ENCODE data around the gene CRK.
"Not testable (repeated sequence)": the region's sequence is repeated elsewhere in the genome, so short reads cannot be mapped to it uniquely, and the experiment has no call there.

CRK gene

DNA sequence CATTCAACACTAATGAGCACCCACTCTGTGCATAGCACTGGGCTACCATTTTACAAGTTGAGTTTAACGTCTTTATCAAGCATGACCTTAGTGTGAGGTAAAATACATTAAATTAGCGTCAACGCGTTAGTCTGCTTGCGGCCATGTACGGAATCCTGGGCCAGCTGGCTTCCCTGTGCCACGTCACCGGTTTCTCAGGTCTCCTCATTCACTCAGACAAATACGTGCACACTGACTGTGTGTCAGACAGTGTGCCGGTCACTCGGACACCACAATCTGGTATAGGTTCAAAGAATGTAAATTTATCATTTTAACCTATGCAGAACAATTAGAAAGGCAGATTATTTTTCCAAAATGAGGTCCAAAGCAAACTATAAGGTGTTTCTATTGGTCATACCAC is 34.6 kb downstream of the CRK start:
- no peak for DNase-seq (ENCODE audit: low read depth)

DNA sequence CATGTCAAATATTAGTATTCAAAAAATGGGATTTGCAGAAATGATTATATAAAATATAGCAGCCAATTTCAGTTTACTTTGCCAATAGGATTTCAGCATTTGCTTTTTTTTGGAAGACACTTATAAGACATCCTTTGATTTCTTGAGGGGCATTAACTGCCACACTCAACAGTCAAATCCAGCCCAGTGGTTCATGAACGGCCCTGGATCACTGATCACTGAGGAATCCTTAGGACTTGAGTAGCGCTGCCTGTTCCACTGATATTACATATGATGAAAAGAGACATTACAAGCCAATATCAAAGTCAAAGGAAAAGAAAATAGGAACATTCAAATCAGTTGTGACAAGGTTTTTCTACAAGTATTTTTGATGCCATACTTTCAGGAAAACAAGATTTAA is 35.1 kb downstream of the CRK start:
- DNase-seq (ENCODE audit: low read depth) = no peak

DNA sequence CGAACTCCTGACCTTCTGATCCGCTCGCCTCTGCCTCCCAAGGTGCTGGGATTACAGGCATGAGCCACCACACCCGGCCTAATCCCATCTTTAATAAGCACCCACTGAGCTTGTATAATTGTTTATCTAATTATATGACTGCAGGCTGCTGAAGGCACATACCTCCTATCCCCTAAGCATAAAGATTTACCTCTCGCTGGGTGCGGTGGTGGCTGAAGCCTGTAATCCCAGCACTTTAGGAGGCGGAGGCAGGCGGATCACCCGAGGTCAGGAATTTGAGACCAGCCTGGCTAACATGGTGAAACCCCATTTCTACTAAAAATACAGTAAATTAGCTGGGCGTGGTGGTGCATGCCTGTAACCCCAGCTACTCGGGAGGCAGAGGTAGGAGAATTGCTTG is 35.9 kb downstream of the CRK start:
- no peak for DNase-seq (ENCODE audit: low read depth)

DNA sequence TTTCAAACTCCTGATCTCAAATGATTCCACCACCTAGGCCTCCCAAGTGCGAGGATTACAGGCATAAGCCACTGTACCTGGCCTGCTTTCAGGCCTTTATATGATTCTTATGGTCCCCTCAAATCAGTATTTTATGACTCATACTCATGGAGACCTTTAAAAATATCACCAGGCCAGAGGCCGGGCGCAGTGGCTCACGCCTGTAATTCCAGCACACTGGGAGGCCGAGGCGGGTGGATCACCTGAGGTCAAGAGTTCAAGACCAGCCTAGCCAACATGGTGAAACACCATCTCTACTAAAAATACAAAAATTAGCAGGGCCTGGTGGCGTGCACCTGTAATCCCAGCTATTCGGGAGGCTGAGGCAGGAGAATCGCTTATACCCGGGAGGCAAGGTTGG is 37.6 kb downstream of the CRK start:
- not testable (repeated sequence) for DNase-seq (ENCODE audit: low read depth)

DNA sequence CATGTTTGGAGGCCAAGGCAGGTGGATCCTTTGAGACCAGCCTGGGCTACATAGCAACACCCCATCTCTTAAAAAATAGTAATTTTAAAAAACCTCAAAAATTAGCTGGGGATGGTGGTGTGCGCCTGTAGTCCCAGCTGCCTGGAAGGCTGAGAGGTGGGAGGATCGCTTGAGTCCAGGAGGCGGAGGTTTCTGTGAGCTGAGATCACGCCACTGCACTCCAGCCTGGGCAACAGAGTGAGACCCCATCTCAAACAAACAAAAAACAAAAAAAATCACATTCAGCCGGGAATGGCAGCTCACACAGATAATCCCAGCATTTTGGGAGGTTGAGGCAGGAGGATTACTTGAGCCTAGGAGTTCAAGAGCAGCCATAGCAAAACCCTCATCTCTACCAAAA is 39.6 kb downstream of the CRK start:
- no peak for DNase-seq (ENCODE audit: low read depth)

DNA sequence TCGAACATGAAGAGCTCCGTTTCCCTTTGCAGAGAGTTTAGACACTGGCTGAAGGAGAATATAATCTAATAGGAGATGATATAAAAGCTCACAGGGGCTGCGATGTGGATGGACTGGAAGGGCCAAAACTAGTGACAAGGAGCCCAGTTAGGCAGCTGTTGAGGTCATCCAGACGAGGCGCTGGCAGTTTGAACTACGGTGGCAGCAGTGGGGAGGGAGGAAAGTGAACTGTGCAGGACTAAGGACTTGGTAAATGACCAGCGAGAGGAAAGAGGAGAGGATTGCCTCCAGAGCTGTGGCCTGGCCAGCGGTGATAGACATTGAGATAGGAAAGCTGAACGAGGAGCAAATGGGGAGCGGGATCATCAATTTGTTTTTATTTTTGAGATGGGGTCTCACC is 41.4 kb downstream of the CRK start:
- DNase-seq (ENCODE audit: low read depth) = no peak

DNA sequence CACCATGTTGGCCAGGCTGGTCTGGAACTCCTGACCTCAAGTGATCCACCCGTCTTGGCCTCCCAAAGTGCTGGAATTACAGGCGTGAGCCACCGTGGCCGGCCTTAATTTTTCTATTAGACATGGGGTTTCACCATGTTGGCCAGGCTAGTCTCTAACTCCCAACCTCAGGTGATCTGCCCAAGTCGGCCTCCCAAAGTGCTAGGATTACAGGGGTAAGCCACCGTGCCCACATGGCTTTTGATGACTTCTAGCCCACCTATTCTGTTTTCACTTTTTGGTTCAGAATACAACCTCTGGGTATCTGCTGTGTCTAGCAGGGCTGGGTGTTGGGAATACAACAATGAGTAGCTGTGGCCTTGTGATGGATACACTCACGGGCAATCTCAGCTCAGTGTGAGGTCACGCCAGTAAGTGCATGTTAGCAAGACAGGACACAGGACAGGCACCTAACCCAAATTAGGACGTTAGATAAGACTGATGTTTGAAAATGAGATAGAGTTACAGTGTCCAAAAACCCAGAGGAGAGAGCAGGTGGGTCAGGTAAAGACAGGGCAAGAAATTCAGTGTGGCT is 41.9 kb downstream of the CRK start:
- no peak for DNase-seq (ENCODE audit: low read depth)

DNA sequence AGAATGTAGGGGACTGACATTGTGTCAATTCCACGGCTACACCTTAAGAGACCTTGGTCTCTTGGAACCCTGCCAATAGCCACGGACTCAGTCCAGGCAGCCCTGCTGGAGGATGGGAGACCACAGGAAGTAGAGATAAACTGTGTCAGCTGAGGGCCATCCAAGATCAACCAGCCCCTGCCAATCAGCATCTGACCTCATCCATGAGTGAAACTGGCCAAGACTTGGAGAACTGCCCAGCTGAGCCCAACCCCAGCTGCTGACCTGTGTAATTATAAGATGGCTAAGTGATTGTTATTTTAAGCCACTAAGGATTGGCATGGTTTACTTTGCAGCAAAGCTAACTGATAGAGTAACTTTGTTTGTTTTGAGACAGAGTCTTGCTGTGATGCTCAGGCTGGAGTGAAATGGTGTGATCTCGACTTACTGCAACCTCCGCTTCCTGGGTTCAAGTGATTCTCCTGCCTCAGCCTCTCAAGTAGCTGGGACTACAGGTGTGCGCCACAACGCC is 42.7 kb downstream of the CRK start:
- peak; percentile 54 for DNase-seq (ENCODE audit: low read depth)

DNA sequence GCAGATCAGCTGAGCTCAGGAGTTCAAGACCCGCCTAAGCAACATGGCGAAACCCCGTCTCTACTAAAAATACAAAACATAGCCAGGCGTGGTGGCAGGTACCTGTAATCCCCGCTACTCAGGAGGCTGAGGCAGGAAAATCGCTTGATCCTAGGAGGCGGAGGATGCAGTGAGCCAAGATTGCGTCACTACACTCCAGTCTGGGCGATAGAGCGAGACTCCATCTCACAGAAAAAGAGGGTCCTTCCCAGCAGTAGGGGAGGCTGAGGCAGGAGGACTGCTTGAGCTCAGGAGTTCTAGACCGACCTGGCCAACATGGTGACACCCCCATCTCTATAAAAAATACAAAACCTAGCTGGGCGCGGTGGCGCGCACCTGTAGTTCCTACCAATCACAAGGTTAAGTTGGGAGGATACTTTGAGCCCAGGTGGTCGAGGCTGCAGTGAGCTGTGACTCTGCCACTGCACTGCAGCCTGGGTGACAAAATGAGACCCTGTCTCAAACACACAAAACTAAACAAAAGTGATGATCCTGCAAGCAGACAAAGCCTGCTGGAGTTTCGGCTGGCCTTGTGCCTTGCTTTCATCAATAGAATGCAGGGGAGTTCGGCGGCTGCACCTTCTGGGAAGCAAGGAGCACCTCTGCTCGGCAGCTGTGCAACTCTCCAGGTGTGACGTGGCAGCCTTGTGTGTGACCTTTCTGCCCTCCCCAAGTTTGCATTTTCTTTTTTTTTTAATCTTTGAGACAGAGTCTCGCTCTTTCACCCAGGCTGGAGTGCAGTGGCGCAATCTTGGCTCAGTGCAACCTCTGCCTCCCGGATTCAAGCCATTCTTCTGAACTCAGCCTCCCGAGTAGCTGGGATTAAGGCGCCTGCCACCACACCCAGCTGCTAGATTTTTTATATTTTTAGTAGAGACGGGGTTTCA is 43.6 kb downstream of the CRK start:
- no peak for DNase-seq (ENCODE audit: low read depth)

DNA sequence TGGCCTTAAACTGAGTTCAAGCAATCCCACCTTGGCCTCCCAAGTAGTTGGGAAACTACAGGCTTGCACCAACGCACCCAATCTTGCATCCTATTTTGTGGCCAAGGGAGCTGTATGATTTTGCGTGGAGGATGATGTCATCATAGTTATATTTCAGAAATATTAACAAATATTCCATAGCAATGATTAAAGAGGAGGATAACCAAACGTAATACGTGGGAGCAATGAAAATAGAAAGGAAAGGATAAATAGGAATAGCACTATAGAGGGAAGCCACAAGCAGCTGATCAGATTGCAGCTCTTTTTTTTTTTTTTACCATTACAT is 53.8 kb downstream of the CRK start:
- DNase-seq (ENCODE audit: low read depth) = no peak

DNA sequence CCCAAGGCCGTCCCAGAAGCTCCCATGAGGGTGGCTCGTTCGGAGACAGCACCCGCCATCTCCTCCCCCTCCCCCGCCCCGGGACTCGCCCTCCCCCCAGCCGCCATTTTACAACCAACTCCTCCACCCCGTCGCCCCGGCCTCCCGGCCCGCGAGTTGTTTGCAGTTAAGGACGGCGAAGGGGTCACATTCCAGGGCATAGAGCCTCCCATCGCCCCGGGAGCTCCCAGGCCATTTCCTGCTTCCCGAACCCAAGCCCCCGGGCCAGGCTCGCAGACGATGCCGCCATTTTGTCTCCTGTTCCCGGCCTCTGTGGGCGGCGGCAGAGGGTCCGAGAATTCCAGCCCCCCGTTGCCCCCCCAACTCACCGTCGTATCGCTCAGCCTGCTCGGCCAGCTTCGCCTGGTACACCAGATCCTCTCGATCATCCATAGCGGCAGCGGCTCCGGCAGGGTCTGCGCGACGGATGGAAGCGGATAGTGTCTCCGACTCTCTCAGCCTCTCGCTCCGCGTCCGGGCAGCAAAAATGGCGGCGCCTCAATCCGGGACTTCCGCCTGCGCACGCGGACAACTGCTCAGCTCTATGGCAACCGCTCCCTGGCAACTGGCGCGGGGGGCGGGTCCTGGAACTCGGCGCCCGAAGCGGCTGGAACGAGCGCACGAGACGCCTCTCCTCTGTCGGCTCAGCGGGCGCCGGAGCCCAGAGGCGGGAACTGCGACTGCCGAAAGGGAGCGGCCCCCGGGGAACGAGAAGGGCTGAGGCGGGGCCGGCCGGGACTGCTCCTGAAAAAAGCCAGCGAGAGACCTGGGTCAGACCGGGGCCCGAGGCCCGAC is 56.1 kb downstream of the CRK start, which contains the start of gene YWHAE:
Gene YWHAE (minus strand): TSS at position 544 of the 834 bp plus-strand sequence. CDS start 112 bp downstream, at position 432.
- DNase-seq (ENCODE audit: low read depth) = peak; percentile 64

DNA sequence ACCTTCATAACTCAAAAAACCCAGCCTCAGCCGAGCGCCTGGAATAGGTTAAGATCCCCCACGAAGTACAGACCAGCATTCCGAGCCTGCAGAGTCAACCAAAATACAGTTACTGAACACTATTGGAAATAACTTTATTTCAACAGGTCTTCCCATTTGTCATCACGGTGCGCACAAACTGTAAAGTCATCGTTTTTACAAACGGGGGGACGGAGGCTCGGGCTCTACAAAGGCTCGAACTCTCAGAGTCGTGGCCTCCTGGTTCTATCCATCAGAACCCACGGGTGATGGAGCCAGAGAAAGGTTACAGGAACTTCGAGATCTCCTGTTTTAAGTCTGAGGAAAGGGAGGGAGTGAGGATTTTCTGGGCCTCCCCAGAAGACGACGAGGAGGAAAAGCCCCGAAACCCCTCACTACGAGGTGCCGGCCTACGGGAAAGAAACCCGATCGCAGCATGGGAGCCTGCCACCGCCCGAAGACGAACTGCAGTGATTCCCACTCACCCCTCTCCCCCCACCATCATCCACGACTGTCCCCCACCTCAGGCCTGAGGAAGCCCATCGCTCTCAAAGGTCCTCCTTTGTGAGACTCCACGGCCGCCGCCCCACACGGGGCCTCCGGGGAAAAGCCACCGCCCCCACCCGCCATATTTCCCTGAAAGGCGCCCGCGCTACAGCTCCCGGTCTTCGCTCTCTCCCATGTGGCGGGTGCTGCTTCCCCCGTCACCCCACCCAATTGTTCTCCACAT is 56.9 kb downstream of the CRK start:
- DNase-seq (ENCODE audit: low read depth) = no peak

DNA sequence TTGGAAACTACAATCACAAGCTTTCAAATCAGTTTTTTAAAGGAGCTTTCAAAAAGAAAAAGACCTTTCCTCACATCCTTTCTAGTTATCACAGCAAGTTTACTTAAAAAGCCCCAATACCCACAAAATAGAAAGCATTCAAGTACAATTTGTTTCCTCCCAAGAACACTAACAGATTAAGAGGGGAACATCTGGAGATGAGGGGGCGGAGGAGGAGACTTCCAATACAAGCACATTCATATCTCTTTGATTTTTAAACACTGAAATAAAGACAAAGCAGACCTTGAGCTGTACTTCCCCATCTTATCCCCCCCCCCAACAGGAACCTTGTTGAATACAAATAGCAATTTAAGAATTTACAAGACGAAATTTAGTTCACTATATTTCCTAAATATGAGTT is 58.0 kb downstream of the CRK start:
- no peak for DNase-seq (ENCODE audit: low read depth)

DNA sequence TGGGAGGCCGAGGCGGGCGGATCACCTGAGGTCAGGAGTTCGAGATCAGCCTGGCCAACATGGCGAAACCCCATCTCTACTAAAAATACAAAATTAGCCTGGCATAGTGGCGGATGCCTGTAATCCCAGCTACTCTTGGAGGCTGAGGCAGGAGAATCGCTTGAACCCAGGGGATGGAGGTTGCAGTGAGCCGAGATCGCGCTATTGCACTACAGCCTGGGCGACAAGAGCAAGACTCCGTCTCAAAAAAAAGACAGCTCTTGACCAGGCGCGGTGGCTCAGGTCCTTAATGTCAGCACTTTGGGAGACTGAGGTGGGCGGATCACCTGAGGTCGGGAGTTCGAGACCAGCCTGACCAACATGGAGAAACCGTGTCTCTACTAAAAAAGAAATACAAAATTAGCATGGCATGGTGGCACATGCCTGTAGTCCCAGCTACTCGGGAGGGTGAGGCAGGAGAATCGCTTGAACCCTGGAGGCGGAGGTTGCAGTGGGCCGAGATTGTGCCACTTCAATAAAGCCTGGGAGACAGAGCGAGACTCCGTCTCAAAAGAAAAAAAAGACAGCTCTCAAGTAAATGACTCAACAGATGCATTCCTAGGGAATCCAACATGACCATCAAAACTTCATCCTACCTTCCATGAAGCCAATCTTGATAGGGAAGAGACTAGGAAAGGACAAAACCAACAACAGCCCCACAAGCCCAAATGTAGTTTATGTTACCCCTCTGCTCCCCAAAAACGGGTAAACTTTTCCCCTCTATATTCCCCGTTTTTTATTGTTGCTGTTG is 60.0 kb downstream of the CRK start:
- not testable (repeated sequence) for DNase-seq (ENCODE audit: low read depth)

DNA sequence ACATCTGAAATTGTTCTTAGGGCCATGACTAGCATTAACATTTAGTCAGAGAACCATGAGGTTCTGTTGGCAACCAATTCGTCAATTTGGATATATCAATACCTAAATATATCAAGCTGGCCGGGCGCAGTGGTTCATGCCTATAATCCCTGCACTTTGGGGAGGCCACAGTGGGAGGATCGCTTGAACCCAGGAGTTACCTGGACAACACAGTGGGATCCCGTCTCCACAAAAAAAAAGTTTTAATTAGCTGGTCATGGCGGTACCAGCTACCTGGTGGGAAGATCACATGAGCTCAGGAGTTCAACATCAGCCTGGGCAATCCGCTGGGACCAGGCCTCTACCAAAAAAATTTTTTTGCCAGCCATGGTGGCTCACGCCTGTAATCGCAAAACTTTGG is 64.5 kb downstream of the CRK start:
- DNase-seq (ENCODE audit: low read depth) = no peak

DNA sequence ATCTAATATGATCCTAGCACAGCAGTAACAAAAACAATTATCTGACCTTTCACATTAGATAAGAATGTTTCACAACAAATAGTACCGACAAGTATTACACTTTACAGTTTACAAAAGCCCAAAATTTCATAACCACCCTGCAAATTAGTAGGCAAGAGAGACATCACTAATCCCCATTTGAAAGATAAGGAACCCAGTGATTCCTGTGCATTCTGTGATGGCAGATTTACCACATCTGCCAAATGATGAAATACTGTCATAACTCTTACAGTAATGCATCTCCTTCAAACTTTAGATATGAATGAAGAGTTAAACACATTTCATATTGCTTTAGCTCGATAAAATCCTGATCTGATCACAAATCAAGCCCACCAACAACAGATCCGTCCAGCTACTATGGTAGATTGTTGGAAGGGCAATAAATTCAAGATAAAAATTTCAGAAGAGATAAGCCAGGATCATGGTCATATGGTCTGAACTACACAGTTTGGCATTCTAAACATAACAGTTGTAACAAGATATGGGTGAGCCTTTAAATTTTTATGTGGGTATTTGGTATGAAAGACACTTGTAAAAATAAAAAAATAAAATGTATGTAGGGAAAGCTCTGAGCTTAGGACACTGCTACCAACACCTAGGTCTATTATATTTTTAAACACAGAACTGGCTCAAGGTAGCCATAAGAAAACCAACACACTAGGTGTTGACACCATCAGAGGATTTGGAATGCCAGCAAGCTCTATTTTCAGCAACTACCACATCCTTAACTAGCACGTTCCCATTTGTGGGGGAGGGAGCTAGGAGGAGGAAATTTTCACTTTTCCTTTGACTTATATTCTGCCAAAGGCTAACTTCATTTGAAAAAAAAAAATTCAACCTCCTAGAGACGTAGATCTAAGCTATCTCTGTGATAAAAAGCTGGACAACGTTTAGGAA is 65.3 kb downstream of the CRK start:
- no peak for DNase-seq (ENCODE audit: low read depth)

DNA sequence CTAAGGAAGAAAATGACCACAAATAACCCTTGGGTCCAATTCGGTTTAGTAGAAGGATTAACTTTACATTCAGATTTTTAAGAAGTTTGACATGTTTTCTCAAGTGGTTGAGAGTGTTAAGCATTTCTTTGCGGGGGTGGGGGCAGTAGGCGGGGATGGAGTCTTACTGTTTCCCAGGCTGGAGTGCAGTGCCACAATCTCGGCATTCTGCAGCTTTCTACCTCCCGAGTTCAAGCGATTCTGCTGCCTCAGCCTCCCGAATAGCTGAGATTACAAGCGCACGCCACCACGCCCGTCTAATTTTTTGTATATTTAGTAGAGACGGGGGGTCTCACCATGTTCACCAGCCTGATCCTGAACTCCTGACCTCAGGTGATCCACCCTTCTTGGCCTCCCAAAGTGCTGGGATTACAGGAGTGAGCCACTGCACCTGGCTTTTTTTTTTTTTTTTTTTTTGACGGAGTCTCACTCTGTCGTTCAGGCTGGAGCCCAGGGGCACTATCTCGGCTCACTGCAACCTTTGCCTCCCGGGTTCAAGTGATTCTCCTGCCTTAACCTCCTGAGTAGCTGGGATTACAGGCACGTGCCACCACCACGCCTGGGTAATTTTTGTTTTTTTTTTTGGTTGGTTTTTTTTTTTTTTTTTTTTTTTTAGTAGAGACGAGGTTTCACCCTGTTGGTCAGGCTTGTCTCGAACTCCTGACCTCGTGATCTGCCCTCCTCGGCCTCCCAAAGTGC is 68.4 kb downstream of the CRK start:
- not testable (repeated sequence) for DNase-seq (ENCODE audit: low read depth)

DNA sequence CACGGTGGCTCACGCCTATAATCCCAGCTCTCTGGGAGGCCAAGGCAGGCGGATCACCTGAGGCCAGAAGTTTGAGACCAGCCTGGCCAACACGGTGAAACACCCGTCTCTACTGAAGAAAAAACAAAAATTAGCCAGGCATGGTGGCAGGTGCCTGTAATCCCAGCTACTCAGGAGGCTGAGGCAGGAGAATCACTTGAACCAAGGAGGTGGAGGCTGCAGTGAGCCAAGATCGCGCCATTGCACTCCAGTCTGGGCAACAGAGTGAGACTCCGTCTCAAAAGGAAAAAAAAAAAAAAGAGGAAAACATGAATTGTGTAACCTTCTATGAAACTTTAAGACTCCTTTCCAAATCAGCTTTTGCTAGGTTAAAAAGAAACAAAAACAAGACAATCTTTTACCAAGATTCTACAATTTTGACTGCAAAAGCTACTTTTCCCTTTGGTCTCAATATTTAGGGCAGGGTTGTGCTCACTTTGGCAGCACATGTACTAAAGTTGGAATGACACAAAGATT is 69.3 kb downstream of the CRK start:
- not testable (repeated sequence) for DNase-seq (ENCODE audit: low read depth)

DNA sequence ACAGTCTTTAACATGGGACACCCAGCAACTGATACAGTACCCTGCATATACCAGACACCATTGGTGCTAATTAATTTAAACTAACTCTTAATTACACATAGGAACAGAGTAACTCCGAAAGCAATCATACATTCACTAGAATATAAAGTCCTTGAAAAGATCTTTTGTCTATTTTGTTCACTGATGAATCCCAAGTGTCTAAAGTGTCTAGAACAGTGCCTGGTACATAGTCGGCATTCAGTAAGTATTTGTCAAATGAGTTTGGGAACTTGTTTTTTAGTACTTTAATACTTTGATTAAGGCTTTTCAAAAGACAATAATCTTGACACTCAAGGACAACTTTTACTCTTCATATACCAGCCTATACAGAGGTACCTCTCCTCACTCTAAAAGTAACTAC is 69.8 kb downstream of the CRK start:
- no peak for DNase-seq (ENCODE audit: low read depth)

Measured in GM04503 (cell line).